ENCODE results near the gene MT1F.

MT1F gene

GRCh38 chr16:56688762-56689161 lies 31.0 kb downstream of the MT1F start:
- Histone ChIP-seq H4K20me1 (ENCODE audit: insufficient read depth, low read length) (no peaks in the 10 kb centered on the region), H3K27ac (ENCODE audit: low read length) (no peak overlapping the region), H3K27me3 (ENCODE audit: insufficient read depth, low read length, poor library complexity) (no peaks in the 10 kb centered on the region), H3K4me3 (ENCODE audit: low read depth in 1 of 2, low read length in 2 of 2) (no peak overlapping the region), H3K4me2 (ENCODE audit: insufficient read depth, low read length) (no peak overlapping the region), H3K36me3 (ENCODE audit: insufficient read depth, low read length) (no peaks in the 10 kb centered on the region), H3K79me2 (ENCODE audit: insufficient read depth, low read length) (no peaks in the 10 kb centered on the region), H3K9ac (ENCODE audit: low read depth, low read length) (no peak overlapping the region), H3K9me3 (ENCODE audit: insufficient read depth, low read length, severe bottlenecking) (no peaks in the 10 kb centered on the region), H3K4me1 (ENCODE audit: insufficient read depth, low read length) (peaks cover 1% of the 10 kb centered on the region), H2AFZ (ENCODE audit: low read depth, low read length) (no peak overlapping the region)
- TF ChIP-seq EZH2 (IDR thresholded peaks at IDR 0.05; ENCODE audit: borderline replicate concordance, low read depth, low read length, severe bottlenecking) (no peak), CTCF (IDR thresholded peaks at IDR 0.05; ENCODE audit: borderline replicate concordance, extremely low read depth, low read length, poor library complexity, severe bottlenecking) (no peak)
- ATAC-seq (ENCODE audit: insufficient read depth, low read depth) (no peak), DNase-seq (no peak)

GRCh38 chr16:56689171-56689570 lies 31.4 kb downstream of the MT1F start:
- TF ChIP-seq EZH2 (IDR thresholded peaks at IDR 0.05; ENCODE audit: borderline replicate concordance, low read depth, low read length, severe bottlenecking) (no peak), CTCF (IDR thresholded peaks at IDR 0.05; ENCODE audit: borderline replicate concordance, extremely low read depth, low read length, poor library complexity, severe bottlenecking) (no peak)
- no peak overlapping the region for H3K4me3 ChIP-seq (ENCODE audit: low read depth in 1 of 2, low read length in 2 of 2)
- no peak overlapping the region for H3K4me2 ChIP-seq (ENCODE audit: insufficient read depth, low read length)
- no peaks in the 10 kb centered on the region for H4K20me1 ChIP-seq (ENCODE audit: insufficient read depth, low read length)
- no peak overlapping the region for H2AFZ ChIP-seq (ENCODE audit: low read depth, low read length)
- no peaks in the 10 kb centered on the region for H3K36me3 ChIP-seq (ENCODE audit: insufficient read depth, low read length)
- H3K27me3 ChIP-seq (ENCODE audit: insufficient read depth, low read length, poor library complexity) = no peaks in the 10 kb centered on the region
- ATAC-seq (ENCODE audit: insufficient read depth, low read depth) (no peak), DNase-seq (no peak)
- no peaks in the 10 kb centered on the region for H3K4me1 ChIP-seq (ENCODE audit: insufficient read depth, low read length)
- H3K9ac ChIP-seq (ENCODE audit: low read depth, low read length) = no peak overlapping the region
- H3K27ac ChIP-seq (ENCODE audit: low read length) = no peak overlapping the region
- H3K9me3 ChIP-seq (ENCODE audit: insufficient read depth, low read length, severe bottlenecking) = no peaks in the 10 kb centered on the region
- no peaks in the 10 kb centered on the region for H3K79me2 ChIP-seq (ENCODE audit: insufficient read depth, low read length)

GRCh38 chr16:56690420-56691122 lies 32.8 kb downstream of the MT1F start:
- DNase-seq (no peak), ATAC-seq (ENCODE audit: insufficient read depth, low read depth) (no peak)
- Histone ChIP-seq H3K27ac (ENCODE audit: low read length) (no peak overlapping the region), H2AFZ (ENCODE audit: low read depth, low read length) (no peak overlapping the region), H3K36me3 (ENCODE audit: insufficient read depth, low read length) (no peaks in the 10 kb centered on the region), H4K20me1 (ENCODE audit: insufficient read depth, low read length) (no peaks in the 10 kb centered on the region), H3K4me3 (ENCODE audit: low read depth in 1 of 2, low read length in 2 of 2) (no peak overlapping the region), H3K4me1 (ENCODE audit: insufficient read depth, low read length) (no peaks in the 10 kb centered on the region), H3K79me2 (ENCODE audit: insufficient read depth, low read length) (no peaks in the 10 kb centered on the region), H3K9me3 (ENCODE audit: insufficient read depth, low read length, severe bottlenecking) (no peaks in the 10 kb centered on the region), H3K9ac (ENCODE audit: low read depth, low read length) (no peak overlapping the region), H3K27me3 (ENCODE audit: insufficient read depth, low read length, poor library complexity) (no peaks in the 10 kb centered on the region), H3K4me2 (ENCODE audit: insufficient read depth, low read length) (no peak overlapping the region)
- no peak for TF ChIP-seq EZH2 (IDR thresholded peaks at IDR 0.05; ENCODE audit: borderline replicate concordance, low read depth, low read length, severe bottlenecking)
- no peak for TF ChIP-seq CTCF (IDR thresholded peaks at IDR 0.05; ENCODE audit: borderline replicate concordance, extremely low read depth, low read length, poor library complexity, severe bottlenecking)
